K562 (cell line): ENCODE data around the gene GPX6. TPM values are rescaled to one million over a fixed set of nuclear protein-coding genes. Genes with fewer than 3 reads are reported as not detected.

Source experiments
- ATAC-seq: fragments of 200-7000 bp; cut with Tn5 transposase; 3 replicates; pipeline ENCODE4 v1.9.1; 2020; ENCODE audit warnings: moderate library complexity
- BruUV-seq: library from RNA; stranded (reverse); fragments of 400-500 nt; replicated peaks from 2 replicates; lab custom pipeline; 2021; lab: Mats Ljungman, UMichigan
- CTCF ChIA-PET: fragments of 300-600 bp; formaldehyde crosslinking; extraction: SDS; loops from one replicate; lab custom pipeline; 2021; ENCODE audit warnings: low intra/inter-chr PET ratio; lab: Yijun Ruan, JAX
- POLR2A ChIA-PET: fragments of 300-600, 350-650 bp; sonication (Branson Sonifier 250); formaldehyde crosslinking; extraction: SDS; loops from one replicate; lab custom pipeline; 2021; ENCODE audit warnings: antibody characterized with exemption, inconsistent platforms; lab: Yijun Ruan, JAX
- DNase-seq, 4 experiments: peaks; one replicate each; pipeline versions ENCODE4 v3.0.0 to v3.0.0-alpha.2; 2011 to 2018; ENCODE audit warnings: low spot score in 3 of 4, mixed read lengths in 3 of 4; ENCODE audit errors: extremely low read depth in 1 of 4
- FAIRE-seq: peaks from 2 replicates; lab custom pipeline; 2011; peaks lifted over from hg19 to GRCh38; lab: Jason Lieb, UNC
- H2AFZ ChIP-seq: 2 replicates; pipeline ENCODE4 v1.6.0; 2011; ENCODE audit warnings: low read depth, low read length, control low read depth, inconsistent platforms
- H3K27ac ChIP-seq: fragments of 200-600 bp; 3 replicates; pipeline ENCODE4 v1.8.0; 2011; ENCODE audit warnings: low read depth, mild to moderate bottlenecking, control low read depth, inconsistent platforms, low read length, moderate library complexity, mixed read lengths; ENCODE audit errors: extremely low read depth
- H3K27me3 ChIP-seq, 2 experiments: fragments of 300-600 bp in 1 of 2; 2 replicates in 1 of 2; 3 replicates in 1 of 2; pipeline versions ENCODE4 v1.6.0 to v1.8.0; 2011; ENCODE audit warnings: inconsistent platforms in 2 of 2, low read length in 2 of 2, mild to moderate bottlenecking in 1 of 2, mixed read lengths in 1 of 2, moderate library complexity in 1 of 2; ENCODE audit not compliant: control insufficient read depth in 2 of 2, insufficient read depth in 2 of 2
- H3K36me3 ChIP-seq: fragments of 300-600 bp; 3 replicates; pipeline ENCODE4 v1.8.0; 2011; ENCODE audit warnings: mild to moderate bottlenecking, low read length, inconsistent platforms; ENCODE audit not compliant: control insufficient read depth, insufficient read depth
- H3K4me1 ChIP-seq, 2 experiments: fragments of 200-600 bp in 1 of 2; replicated peaks in 1 of 2; 2 replicates in 1 of 2; 3 replicates in 1 of 2; pipeline versions ENCODE4 v1.5.1 to v1.8.0; 2011; ENCODE audit warnings: inconsistent platforms in 2 of 2, low read length in 2 of 2, mild to moderate bottlenecking in 1 of 2, mixed read lengths in 1 of 2, moderate library complexity in 1 of 2; ENCODE audit not compliant: control insufficient read depth in 2 of 2, insufficient read depth in 2 of 2
- H3K4me2 ChIP-seq: 2 replicates; pipeline ENCODE4 v1.6.1; 2011; ENCODE audit warnings: low read length, control low read depth, inconsistent platforms, mixed read lengths; ENCODE audit not compliant: insufficient read depth
- H3K4me3 ChIP-seq: fragments of 200-600 bp; sonication (generic), shearing (Covaris generic); 2 replicates; pipeline ENCODE4 v1.5.1; 2016; ENCODE audit warnings: control low read depth, inconsistent platforms
- H3K79me2 ChIP-seq: fragments of 200-600 bp; 3 replicates; pipeline ENCODE4 v1.8.0; 2011; ENCODE audit warnings: low read length, inconsistent platforms; ENCODE audit not compliant: control insufficient read depth, insufficient read depth
- H3K9ac ChIP-seq, 2 experiments: 2 replicates each; pipeline versions ENCODE4 v1.6.0 to v1.6.1; 2011; ENCODE audit warnings: low read depth in 2 of 2, low read length in 2 of 2, control low read depth in 1 of 2, inconsistent platforms in 1 of 2, mild to moderate bottlenecking in 1 of 2, mixed read lengths in 1 of 2; ENCODE audit not compliant: insufficient read depth in 1 of 2
- H3K9me1 ChIP-seq: one replicate; pipeline ENCODE4 v1.6.0; 2011; ENCODE audit warnings: inconsistent platforms, mild to moderate bottlenecking, low read length, moderate library complexity; ENCODE audit not compliant: control insufficient read depth, insufficient read depth
- H3K9me3 ChIP-seq: replicated peaks from 2 replicates; pipeline ENCODE4 v1.5.1; 2011; ENCODE audit warnings: low read depth, low read length, inconsistent platforms; ENCODE audit not compliant: control insufficient read depth, insufficient read depth
- H4K20me1 ChIP-seq: replicated peaks from 2 replicates; pipeline ENCODE4 v1.6.1; 2011; ENCODE audit warnings: low read length, inconsistent platforms, mixed read lengths; ENCODE audit not compliant: control insufficient read depth, insufficient read depth
- PPARD ChIP-seq: fragments of 250-450 bp; sonication (Bioruptor Pico); IDR thresholded peaks from 2 replicates; pipeline ENCODE4 v1.8.0; 2022; ENCODE audit warnings: inconsistent platforms, mild to moderate bottlenecking, moderate library complexity
- RAD21 ChIP-seq, 2 experiments: fragments of 250-450 bp in 1 of 2; fragments of 450-650 bp in 1 of 2; sonication (Bioruptor Pico) in 1 of 2; formaldehyde crosslinking in 1 of 2; IDR thresholded peaks in 1 of 2; conservative IDR thresholded peaks in 1 of 2; 2 replicates each; pipeline versions ENCODE4 v1.4.0 to v1.8.0; 2020 to 2022; ENCODE audit warnings: mild to moderate bottlenecking in 2 of 2, moderate library complexity in 1 of 2
- RCOR1 ChIP-seq, 2 experiments: IDR thresholded peaks; 2 replicates each; pipeline ENCODE4 v1.6.1; 2012; ENCODE audit warnings: low read depth in 2 of 2, low read length in 2 of 2, borderline replicate concordance in 1 of 2, improper control_type of control experiment in 1 of 2
- SP2 ChIP-seq: IDR thresholded peaks from 2 replicates; pipeline ENCODE4 v1.6.1; 2011; ENCODE audit warnings: mild to moderate bottlenecking, low read depth, low read length, moderate library complexity; ENCODE audit not compliant: poor library complexity, severe bottlenecking; ENCODE audit errors: extremely low read depth
- WGBS: fragments of 100-300 bp; shearing (Covaris generic); methylation state at CpG from one replicate; pipeline ENCODE4 v1.1.6; 2016; ENCODE audit warnings: low coverage, mixed read lengths; ENCODE audit not compliant: insufficient coverage; ENCODE audit errors: missing lambda C conversion rate; 5-methylcytosine and 5-hydroxymethylcytosine counted together
- in situ Hi-C: fragments of 300-500 bp; cut with MboI; formaldehyde crosslinking; loops from 4 replicates; pipeline ENCODE4 v1.15.0; 2018; ENCODE audit warnings: inconsistent platforms, mixed read lengths
- intact Hi-C: fragments of 100-400 bp; cut with micrococcal nuclease; formaldehyde crosslinking; loops from 2 replicates; pipeline ENCODE4 v1.14.2; 2022
- polyA plus RNA-seq, 8 experiments: library from polyadenylated mRNA; depleted of rRNA in 4 of 8; stranded (reverse) in 5 of 8; unstranded in 3 of 8; fragments of >200 nt; fragmentation: Nextera tagmentation in 2 of 8; fragmentation: Illumina TruSeq in 1 of 8; extraction: Ambion mirVana in 2 of 8; extraction: Trizol in 1 of 8; gene quantifications; 2 replicates each; pipeline versions ENCODE4 v1.2.1 to v1.2.3, GENCODE V29; 2011 to 2014; ENCODE audit warnings: inconsistent platforms in 1 of 8, missing spikeins in 1 of 8
- total RNA-seq, 7 experiments: library from RNA; depleted of rRNA in 6 of 7; stranded (reverse); fragments of >200 nt in 6 of 7; fragmentation: Illumina TruSeq in 2 of 7; extraction: Trizol in 2 of 7; gene quantifications; 2 replicates each; pipeline versions ENCODE4 v1.2.1 to v1.2.3, GENCODE V29; 2011 to 2021; ENCODE audit warnings: low replicate concordance in 1 of 7

Gene GPX6
- total and polyA plus RNA-seq, 9 of the 15 experiments (the other 6 are each of a cell fraction or from before 2014, with no cell fraction given): not detected

- TF ChIP-seq SP2: no peak
- TF ChIP-seq PPARD (CRISPR knock-in tag): no peak
- peak; percentile 76 to 91 for TF ChIP-seq RAD21 (CRISPR knock-in tag; conservative IDR thresholded peaks at IDR 0.05 in 1 of 2, IDR thresholded peaks at IDR 0.05 in 1 of 2)
Measured at GRCh38 chr6:28531479-28532128, 16.0 kb upstream of the GPX6 start (continued).

- BruUV-seq: no TSS peak
- TF ChIP-seq RCOR1 (IDR thresholded peaks at IDR 0.05; ENCODE audit: borderline replicate concordance in 1 of 2, low read depth in 2 of 2, low read length in 2 of 2) (no peak), RAD21 (CRISPR knock-in tag; conservative IDR thresholded peaks at IDR 0.05 in 1 of 2, IDR thresholded peaks at IDR 0.05 in 1 of 2) (0 out of 4 replicates have a peak, but pooled peaks of 1 of the 2 experiments have one; percentile 3)
- ChIA-PET POLR2A (interaction anchor here (0.6 to 1.0 kb wide), 3 partner anchors 12 to 192 kb away, joined by 3 to 4 read pairs (median 3); no protein-coding TSS in a partner anchor), CTCF (interaction anchor here (1.0 kb wide), 1 partner anchor 50 kb away, joined by 5 read pairs; no protein-coding TSS in a partner anchor)
- no peak overlapping the region for H2AFZ ChIP-seq
- H3K9me1 ChIP-seq: no peaks in the 10 kb centered on the region
- H3K9me3 ChIP-seq: no peaks in the 10 kb centered on the region
- FAIRE-seq (no peak), DNase-seq (no peak), ATAC-seq (no peak)
- H3K36me3 ChIP-seq: no peaks in the 10 kb centered on the region
- H3K4me3 ChIP-seq: no peak overlapping the region
- H3K27ac ChIP-seq: no peak overlapping the region
- intact Hi-C loops: loop anchor here (1.0 kb wide), 2 partner anchors 52 to 154 kb away; no protein-coding TSS in a partner anchor
- peaks cover under 1 to 12% of the 10 kb centered on the region in 2 experiments; a peak in 4 of 5 replicates for H3K4me1 ChIP-seq
- no peaks in the 10 kb centered on the region for H3K79me2 ChIP-seq
- H3K9ac ChIP-seq: no peak overlapping the region
- 22% methylated on average over 1 of the region's 1 CpG for WGBS
- H4K20me1 ChIP-seq: no peaks in the 10 kb centered on the region
- in situ Hi-C loops: no loop called here
- H3K4me2 ChIP-seq: no peak overlapping the region
- no peaks in the 10 kb centered on the region for H3K27me3 ChIP-seq
Measured at GRCh38 chr6:28530777-28531176, 15.2 kb upstream of the GPX6 start.
